ENCODE results near the gene INPPL1. TPM values are rescaled to one million over a fixed set of nuclear protein-coding genes. Genes with fewer than 3 reads are reported as not detected.

INPPL1 gene
- total and polyA plus RNA-seq, 10 of the 15 experiments (the other 5 are each of a cell fraction or from before 2014, with no cell fraction given): 0.47 to 116 (median 43.4) TPM

DNA sequence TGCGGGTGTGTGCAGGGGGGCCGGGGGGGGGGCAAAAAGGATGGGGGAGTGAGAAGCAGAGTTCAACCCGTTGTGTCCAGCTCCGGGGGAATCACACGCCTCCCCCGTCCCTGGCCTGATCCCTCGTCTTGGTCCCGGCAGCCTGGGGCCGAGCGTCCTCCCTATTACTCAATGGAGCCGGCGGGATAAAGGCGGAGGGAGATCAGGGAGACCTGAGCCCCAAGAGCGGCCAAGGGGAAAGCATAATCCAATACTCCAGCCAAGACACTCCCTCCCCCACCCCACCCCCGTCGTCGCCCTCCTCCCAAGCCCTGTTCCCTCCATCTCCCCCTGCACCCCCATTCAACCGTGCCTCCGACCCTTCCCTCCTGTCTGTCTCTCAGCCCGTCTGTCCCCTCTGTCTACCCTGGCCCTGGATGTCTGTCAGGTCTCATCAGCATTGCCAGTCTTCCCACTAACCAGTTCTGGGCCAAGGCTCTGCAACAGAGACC, 16.8 kb downstream of the INPPL1 start (continued):
- TF ChIP-seq MTA3 (IDR thresholded peaks at IDR 0.05; ENCODE audit: borderline replicate concordance, low read length) (no peak), SP1 (IDR thresholded peaks at IDR 0.05; ENCODE audit: low read depth, low read length) (no peak), TCF12 (IDR thresholded peaks at IDR 0.05; ENCODE audit: low read depth, low read length) (no peak), HDGF (IDR thresholded peaks at IDR 0.05) (no peak), RELA (IDR thresholded peaks at IDR 0.05; ENCODE audit: borderline replicate concordance, partially characterized antibody) (no peak), NBN (IDR thresholded peaks at IDR 0.05) (no peak), FOS (IDR thresholded peaks at IDR 0.05; ENCODE audit: borderline replicate concordance, extremely low read depth, insufficient read length) (no peak), PML (IDR thresholded peaks at IDR 0.05; ENCODE audit: low read length) (no peak), TCF3 (IDR thresholded peaks at IDR 0.05; ENCODE audit: borderline replicate concordance, insufficient read depth, low read depth, low read length) (no peak)
- TF ChIP-seq, protein P1, sequence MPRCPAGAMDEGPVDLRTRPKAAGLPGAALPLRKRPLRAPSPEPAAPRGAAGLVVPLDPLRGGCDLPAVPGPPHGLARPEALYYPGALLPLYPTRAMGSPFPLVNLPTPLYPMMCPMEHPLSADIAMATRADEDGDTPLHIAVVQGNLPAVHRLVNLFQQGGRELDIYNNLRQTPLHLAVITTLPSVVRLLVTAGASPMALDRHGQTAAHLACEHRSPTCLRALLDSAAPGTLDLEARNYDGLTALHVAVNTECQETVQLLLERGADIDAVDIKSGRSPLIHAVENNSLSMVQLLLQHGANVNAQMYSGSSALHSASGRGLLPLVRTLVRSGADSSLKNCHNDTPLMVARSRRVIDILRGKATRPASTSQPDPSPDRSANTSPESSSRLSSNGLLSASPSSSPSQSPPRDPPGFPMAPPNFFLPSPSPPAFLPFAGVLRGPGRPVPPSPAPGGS (IDR thresholded peaks at IDR 0.05; ENCODE audit: borderline replicate concordance, insufficient read depth, low read depth, low read length, poor library complexity, severe bottlenecking): no peak
- TF ChIP-seq, protein P2, sequence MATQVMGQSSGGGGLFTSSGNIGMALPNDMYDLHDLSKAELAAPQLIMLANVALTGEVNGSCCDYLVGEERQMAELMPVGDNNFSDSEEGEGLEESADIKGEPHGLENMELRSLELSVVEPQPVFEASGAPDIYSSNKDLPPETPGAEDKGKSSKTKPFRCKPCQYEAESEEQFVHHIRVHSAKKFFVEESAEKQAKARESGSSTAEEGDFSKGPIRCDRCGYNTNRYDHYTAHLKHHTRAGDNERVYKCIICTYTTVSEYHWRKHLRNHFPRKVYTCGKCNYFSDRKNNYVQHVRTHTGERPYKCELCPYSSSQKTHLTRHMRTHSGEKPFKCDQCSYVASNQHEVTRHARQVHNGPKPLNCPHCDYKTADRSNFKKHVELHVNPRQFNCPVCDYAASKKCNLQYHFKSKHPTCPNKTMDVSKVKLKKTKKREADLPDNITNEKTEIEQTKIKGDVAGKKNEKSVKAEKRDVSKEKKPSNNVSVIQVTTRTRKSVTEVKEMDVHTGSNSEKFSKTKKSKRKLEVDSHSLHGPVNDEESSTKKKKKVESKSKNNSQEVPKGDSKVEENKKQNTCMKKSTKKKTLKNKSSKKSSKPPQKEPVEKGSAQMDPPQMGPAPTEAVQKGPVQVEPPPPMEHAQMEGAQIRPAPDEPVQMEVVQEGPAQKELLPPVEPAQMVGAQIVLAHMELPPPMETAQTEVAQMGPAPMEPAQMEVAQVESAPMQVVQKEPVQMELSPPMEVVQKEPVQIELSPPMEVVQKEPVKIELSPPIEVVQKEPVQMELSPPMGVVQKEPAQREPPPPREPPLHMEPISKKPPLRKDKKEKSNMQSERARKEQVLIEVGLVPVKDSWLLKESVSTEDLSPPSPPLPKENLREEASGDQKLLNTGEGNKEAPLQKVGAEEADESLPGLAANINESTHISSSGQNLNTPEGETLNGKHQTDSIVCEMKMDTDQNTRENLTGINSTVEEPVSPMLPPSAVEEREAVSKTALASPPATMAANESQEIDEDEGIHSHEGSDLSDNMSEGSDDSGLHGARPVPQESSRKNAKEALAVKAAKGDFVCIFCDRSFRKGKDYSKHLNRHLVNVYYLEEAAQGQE (IDR thresholded peaks at IDR 0.05; ENCODE audit: low read depth, low read length): no peak
- TF ChIP-seq, protein P3, sequence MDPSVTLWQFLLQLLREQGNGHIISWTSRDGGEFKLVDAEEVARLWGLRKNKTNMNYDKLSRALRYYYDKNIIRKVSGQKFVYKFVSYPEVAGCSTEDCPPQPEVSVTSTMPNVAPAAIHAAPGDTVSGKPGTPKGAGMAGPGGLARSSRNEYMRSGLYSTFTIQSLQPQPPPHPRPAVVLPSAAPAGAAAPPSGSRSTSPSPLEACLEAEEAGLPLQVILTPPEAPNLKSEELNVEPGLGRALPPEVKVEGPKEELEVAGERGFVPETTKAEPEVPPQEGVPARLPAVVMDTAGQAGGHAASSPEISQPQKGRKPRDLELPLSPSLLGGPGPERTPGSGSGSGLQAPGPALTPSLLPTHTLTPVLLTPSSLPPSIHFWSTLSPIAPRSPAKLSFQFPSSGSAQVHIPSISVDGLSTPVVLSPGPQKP (IDR thresholded peaks at IDR 0.05; ENCODE audit: low read depth, low read length): no peak
- TF ChIP-seq, protein P4, sequence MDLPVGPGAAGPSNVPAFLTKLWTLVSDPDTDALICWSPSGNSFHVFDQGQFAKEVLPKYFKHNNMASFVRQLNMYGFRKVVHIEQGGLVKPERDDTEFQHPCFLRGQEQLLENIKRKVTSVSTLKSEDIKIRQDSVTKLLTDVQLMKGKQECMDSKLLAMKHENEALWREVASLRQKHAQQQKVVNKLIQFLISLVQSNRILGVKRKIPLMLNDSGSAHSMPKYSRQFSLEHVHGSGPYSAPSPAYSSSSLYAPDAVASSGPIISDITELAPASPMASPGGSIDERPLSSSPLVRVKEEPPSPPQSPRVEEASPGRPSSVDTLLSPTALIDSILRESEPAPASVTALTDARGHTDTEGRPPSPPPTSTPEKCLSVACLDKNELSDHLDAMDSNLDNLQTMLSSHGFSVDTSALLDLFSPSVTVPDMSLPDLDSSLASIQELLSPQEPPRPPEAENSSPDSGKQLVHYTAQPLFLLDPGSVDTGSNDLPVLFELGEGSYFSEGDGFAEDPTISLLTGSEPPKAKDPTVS (IDR thresholded peaks at IDR 0.05; ENCODE audit: low read depth, low read length): no peak
